ENCODE measurements around the gene PAN2. TPM values are rescaled to one million over a fixed set of nuclear protein-coding genes. Genes with fewer than 3 reads are reported as not detected.
A peak's percentile ranks its signal among the peaks of the same experiment; 100 is the strongest.

The PAN2 gene
- 7.4 TPM for polyA plus RNA-seq (2013, experiment 1 of 2)
- 7.1 TPM for polyA plus RNA-seq (2013, experiment 2 of 2)

GRCh38 chr12:56333679-56334489 lies at the start of gene PAN2:
PAN2 (minus strand) TSS chr12:56334000; CDS start chr12:56333094, 906 bp downstream.
- no peaks in the 10 kb centered on the region for H3K36me3 ChIP-seq (ENCODE audit: control insufficient read depth in 1 of 2, insufficient read depth in 2 of 2, low read depth in 1 of 2, low read length in 2 of 2)
- H4K8ac ChIP-seq (ENCODE audit: low read length) = peak within 1 kb of the TSS; percentile 84
- H2AK5ac ChIP-seq (ENCODE audit: low read length, severe bottlenecking) = peak within 1 kb of the TSS; percentile 95
- H2AFZ ChIP-seq (ENCODE audit: low read depth, low read length) = peak within 1 kb of the TSS; percentile 78
- H3K4me2 ChIP-seq (ENCODE audit: low read length, poor library complexity, severe bottlenecking) = peak within 1 kb of the TSS; percentile 91
- peak; percentile 97 for DNase-seq
- H2BK120ac ChIP-seq (ENCODE audit: low read depth, low read length) = peak within 1 kb of the TSS; percentile 84
- H3K18ac ChIP-seq (ENCODE audit: low read depth in 1 of 2, low read length in 2 of 2) = peak within 1 kb of the TSS; percentile 68
- peak within 1 kb of the TSS; percentile 98 for H3K9ac ChIP-seq (ENCODE audit: low read length)
- peak within 1 kb of the TSS; percentile 25 to 92 for H3K4ac ChIP-seq (ENCODE audit: low read depth in 1 of 2, low read length in 2 of 2)
- 2% methylated on average over 39 of the region's 45 CpGs for WGBS
- H2BK12ac ChIP-seq (ENCODE audit: low read length in 2 of 2) = peak within 1 kb of the TSS in 1 of 2 experiments; percentile 4
- H3K4me1 ChIP-seq (ENCODE audit: control insufficient read depth, insufficient read depth, low read depth, low read length) = peaks cover 10% of the 10 kb centered on the region
- H3K79me1 ChIP-seq (replicated peaks; ENCODE audit: low read length, poor library complexity, severe bottlenecking) = peaks cover 3% of the 10 kb centered on the region
- peak within 1 kb of the TSS; percentile 52 to 90 for H3K4me3 ChIP-seq (ENCODE audit: insufficient read depth in 1 of 2, low read depth in 1 of 2, low read length in 2 of 2)
- H3K14ac ChIP-seq (ENCODE audit: low read length in 2 of 2) = no peak within 1 kb of the TSS
- peak within 1 kb of the TSS; percentile 96 for H3K27ac ChIP-seq (ENCODE audit: low read length, poor library complexity, severe bottlenecking)
- peak within 1 kb of the TSS; percentile 62 for H4K91ac ChIP-seq (ENCODE audit: low read length)
- H2BK15ac ChIP-seq (ENCODE audit: low read depth, poor library complexity, severe bottlenecking) = no peak within 1 kb of the TSS
- H3K9me3 ChIP-seq (ENCODE audit: control insufficient read depth, low read length) = no peaks in the 10 kb centered on the region
- no peaks in the 10 kb centered on the region for H3K27me3 ChIP-seq (ENCODE audit: control insufficient read depth in 1 of 2, insufficient read depth in 1 of 2, low read length in 2 of 2)
- peak within 1 kb of the TSS; percentile 67 for H2BK5ac ChIP-seq (ENCODE audit: low read depth, low read length, poor library complexity, severe bottlenecking)
- H3K23ac ChIP-seq (ENCODE audit: low read length in 2 of 2) = no peak within 1 kb of the TSS

- Histone ChIP-seq H3K4me1 (ENCODE audit: control insufficient read depth, insufficient read depth, low read depth, low read length) (peaks cover 4% of the 10 kb centered on the region), H2BK12ac (ENCODE audit: low read length in 2 of 2) (no peak overlapping the region), H2BK120ac (ENCODE audit: low read depth, low read length) (no peak overlapping the region), H2AFZ (ENCODE audit: low read depth, low read length) (no peak overlapping the region), H3K79me1 (replicated peaks; ENCODE audit: low read length, poor library complexity, severe bottlenecking) (no peaks in the 10 kb centered on the region), H3K36me3 (ENCODE audit: control insufficient read depth in 1 of 2, insufficient read depth in 2 of 2, low read depth in 1 of 2, low read length in 2 of 2) (no peaks in the 10 kb centered on the region), H3K23ac (ENCODE audit: low read length in 2 of 2) (no peak overlapping the region), H3K27me3 (ENCODE audit: control insufficient read depth in 1 of 2, insufficient read depth in 1 of 2, low read length in 2 of 2) (peaks cover 0 to 6% of the 10 kb centered on the region in 2 experiments), H3K18ac (ENCODE audit: low read depth in 1 of 2, low read length in 2 of 2) (no peak overlapping the region), H2BK15ac (ENCODE audit: low read depth, poor library complexity, severe bottlenecking) (no peak overlapping the region), H3K9ac (ENCODE audit: low read length) (no peak overlapping the region), H3K4me2 (ENCODE audit: low read length, poor library complexity, severe bottlenecking) (no peak overlapping the region), H3K9me3 (ENCODE audit: control insufficient read depth, low read length) (no peaks in the 10 kb centered on the region), H2BK5ac (ENCODE audit: low read depth, low read length, poor library complexity, severe bottlenecking) (no peak overlapping the region), H3K27ac (ENCODE audit: low read length, poor library complexity, severe bottlenecking) (no peak overlapping the region), H4K8ac (ENCODE audit: low read length) (no peak overlapping the region), H3K4me3 (ENCODE audit: insufficient read depth in 1 of 2, low read depth in 1 of 2, low read length in 2 of 2) (no peak overlapping the region), H4K91ac (ENCODE audit: low read length) (no peak overlapping the region), H2AK5ac (ENCODE audit: low read length, severe bottlenecking) (no peak overlapping the region), H3K14ac (ENCODE audit: low read length in 2 of 2) (no peak overlapping the region), H3K4ac (ENCODE audit: low read depth in 1 of 2, low read length in 2 of 2) (no peak overlapping the region)
- WGBS = 97% methylated on average over 10 of the region's 16 CpGs
- no peak for DNase-seq
These were observed 48.8 kb upstream of the PAN2 start for GRCh38 chr12:56382611-56383010.

- Histone ChIP-seq H3K4me2 (ENCODE audit: low read length, poor library complexity, severe bottlenecking) (no peak overlapping the region), H3K4me1 (ENCODE audit: control insufficient read depth, insufficient read depth, low read depth, low read length) (peaks cover 9% of the 10 kb centered on the region), H3K18ac (ENCODE audit: low read depth in 1 of 2, low read length in 2 of 2) (no peak overlapping the region), H3K23ac (ENCODE audit: low read length in 2 of 2) (no peak overlapping the region), H3K9me3 (ENCODE audit: control insufficient read depth, low read length) (no peaks in the 10 kb centered on the region), H4K8ac (ENCODE audit: low read length) (no peak overlapping the region), H3K27ac (ENCODE audit: low read length, poor library complexity, severe bottlenecking) (no peak overlapping the region), H2BK120ac (ENCODE audit: low read depth, low read length) (no peak overlapping the region), H3K4me3 (ENCODE audit: insufficient read depth in 1 of 2, low read depth in 1 of 2, low read length in 2 of 2) (no peak overlapping the region), H3K27me3 (ENCODE audit: control insufficient read depth in 1 of 2, insufficient read depth in 1 of 2, low read length in 2 of 2) (peaks cover 0 to 5% of the 10 kb centered on the region in 2 experiments), H3K36me3 (ENCODE audit: control insufficient read depth in 1 of 2, insufficient read depth in 2 of 2, low read depth in 1 of 2, low read length in 2 of 2) (no peaks in the 10 kb centered on the region), H3K79me1 (replicated peaks; ENCODE audit: low read length, poor library complexity, severe bottlenecking) (no peaks in the 10 kb centered on the region), H3K14ac (ENCODE audit: low read length in 2 of 2) (no peak overlapping the region), H2AFZ (ENCODE audit: low read depth, low read length) (no peak overlapping the region), H2BK5ac (ENCODE audit: low read depth, low read length, poor library complexity, severe bottlenecking) (no peak overlapping the region), H2AK5ac (ENCODE audit: low read length, severe bottlenecking) (no peak overlapping the region), H4K91ac (ENCODE audit: low read length) (no peak overlapping the region), H2BK12ac (ENCODE audit: low read length in 2 of 2) (no peak overlapping the region), H2BK15ac (ENCODE audit: low read depth, poor library complexity, severe bottlenecking) (no peak overlapping the region), H3K9ac (ENCODE audit: low read length) (no peak overlapping the region), H3K4ac (ENCODE audit: low read depth in 1 of 2, low read length in 2 of 2) (no peak overlapping the region)
- WGBS = no CpG with 5 or more reads among the region's 1 CpG
- DNase-seq = no peak
These were observed 44.2 kb upstream of the PAN2 start for GRCh38 chr12:56377989-56378316.

- Histone ChIP-seq H2BK120ac (ENCODE audit: low read depth, low read length) (no peak overlapping the region), H2BK15ac (ENCODE audit: low read depth, poor library complexity, severe bottlenecking) (no peak overlapping the region), H2AK5ac (ENCODE audit: low read length, severe bottlenecking) (no peak overlapping the region), H2BK5ac (ENCODE audit: low read depth, low read length, poor library complexity, severe bottlenecking) (no peak overlapping the region), H3K36me3 (ENCODE audit: control insufficient read depth in 1 of 2, insufficient read depth in 2 of 2, low read depth in 1 of 2, low read length in 2 of 2) (no peaks in the 10 kb centered on the region), H3K27me3 (ENCODE audit: control insufficient read depth in 1 of 2, insufficient read depth in 1 of 2, low read length in 2 of 2) (peaks cover 0 to 4% of the 10 kb centered on the region in 2 experiments), H3K14ac (ENCODE audit: low read length in 2 of 2) (no peak overlapping the region), H4K91ac (ENCODE audit: low read length) (no peak overlapping the region), H3K9ac (ENCODE audit: low read length) (no peak overlapping the region), H4K8ac (ENCODE audit: low read length) (no peak overlapping the region), H3K4me1 (ENCODE audit: control insufficient read depth, insufficient read depth, low read depth, low read length) (peaks cover 9% of the 10 kb centered on the region), H3K18ac (ENCODE audit: low read depth in 1 of 2, low read length in 2 of 2) (no peak overlapping the region), H2AFZ (ENCODE audit: low read depth, low read length) (no peak overlapping the region), H3K23ac (ENCODE audit: low read length in 2 of 2) (no peak overlapping the region), H3K79me1 (replicated peaks; ENCODE audit: low read length, poor library complexity, severe bottlenecking) (no peaks in the 10 kb centered on the region), H3K4me2 (ENCODE audit: low read length, poor library complexity, severe bottlenecking) (no peak overlapping the region), H2BK12ac (ENCODE audit: low read length in 2 of 2) (no peak overlapping the region), H3K27ac (ENCODE audit: low read length, poor library complexity, severe bottlenecking) (no peak overlapping the region), H3K4me3 (ENCODE audit: insufficient read depth in 1 of 2, low read depth in 1 of 2, low read length in 2 of 2) (no peak overlapping the region), H3K9me3 (ENCODE audit: control insufficient read depth, low read length) (no peaks in the 10 kb centered on the region), H3K4ac (ENCODE audit: low read depth in 1 of 2, low read length in 2 of 2) (no peak overlapping the region)
- 91% methylated on average over 3 of the region's 4 CpGs for WGBS
- peak; percentile 21 for DNase-seq
These were observed 43.6 kb upstream of the PAN2 start for GRCh38 chr12:56377310-56377988.
